ENCODE results near the gene SAFB.

GRCh38 chr19:5684694-5685430 is 62.0 kb downstream of the SAFB start:
- TF ChIP-seq, protein P1, sequence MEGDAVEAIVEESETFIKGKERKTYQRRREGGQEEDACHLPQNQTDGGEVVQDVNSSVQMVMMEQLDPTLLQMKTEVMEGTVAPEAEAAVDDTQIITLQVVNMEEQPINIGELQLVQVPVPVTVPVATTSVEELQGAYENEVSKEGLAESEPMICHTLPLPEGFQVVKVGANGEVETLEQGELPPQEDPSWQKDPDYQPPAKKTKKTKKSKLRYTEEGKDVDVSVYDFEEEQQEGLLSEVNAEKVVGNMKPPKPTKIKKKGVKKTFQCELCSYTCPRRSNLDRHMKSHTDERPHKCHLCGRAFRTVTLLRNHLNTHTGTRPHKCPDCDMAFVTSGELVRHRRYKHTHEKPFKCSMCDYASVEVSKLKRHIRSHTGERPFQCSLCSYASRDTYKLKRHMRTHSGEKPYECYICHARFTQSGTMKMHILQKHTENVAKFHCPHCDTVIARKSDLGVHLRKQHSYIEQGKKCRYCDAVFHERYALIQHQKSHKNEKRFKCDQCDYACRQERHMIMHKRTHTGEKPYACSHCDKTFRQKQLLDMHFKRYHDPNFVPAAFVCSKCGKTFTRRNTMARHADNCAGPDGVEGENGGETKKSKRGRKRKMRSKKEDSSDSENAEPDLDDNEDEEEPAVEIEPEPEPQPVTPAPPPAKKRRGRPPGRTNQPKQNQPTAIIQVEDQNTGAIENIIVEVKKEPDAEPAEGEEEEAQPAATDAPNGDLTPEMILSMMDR (conservative IDR thresholded peaks at IDR 0.05), result no peak
- no peak for TF ChIP-seq ZFX (IDR thresholded peaks at IDR 0.05)
